SK-N-MC (cell line): Measurements from ENCODE around the gene OTX1.

Experiments used
- DNase-seq: peaks from one replicate; pipeline ENCODE4 v3.0.0-alpha.2; 2011; ENCODE audit warnings: low read depth, low spot score
- H3K27ac ChIP-seq: fragments of 200-600 bp; sonication (generic); 2 replicates; pipeline ENCODE4 v1.5.1; 2016; ENCODE audit warnings: mixed run types
- H3K36me3 ChIP-seq: fragments of 200-600 bp; sonication (generic); 2 replicates; pipeline ENCODE4 v1.6.1; 2017; ENCODE audit warnings: antibody characterized with exemption, low read length, mixed read lengths; ENCODE audit not compliant: insufficient read depth
- H3K4me3 ChIP-seq: fragments of 200-600 bp; sonication (generic); 2 replicates; pipeline ENCODE4 v1.5.1; 2016
- H3K9ac ChIP-seq: fragments of 200-600 bp; sonication (generic); 2 replicates; pipeline ENCODE4 v1.8.0; 2017; ENCODE audit warnings: mixed run types, mixed read lengths; ENCODE audit not compliant: insufficient read length
- H3K9me3 ChIP-seq: fragments of 200-600 bp; sonication (generic); 2 replicates; pipeline ENCODE4 v1.6.1; 2017; ENCODE audit warnings: low read depth, mild to moderate bottlenecking, antibody characterized with exemption, low read length, moderate library complexity, mixed read lengths
- EZH2 ChIP-seq: fragments of 200-600 bp; sonication (generic); IDR thresholded peaks from one replicate; pipeline ENCODE4 v1.6.1; 2017; ENCODE audit warnings: antibody characterized with exemption
- FOXP2 ChIP-seq: optimal IDR thresholded peaks from 2 replicates; pipeline ENCODE3; 2011; ENCODE audit warnings: mild to moderate bottlenecking, moderate library complexity; ENCODE audit not compliant: insufficient read depth; ENCODE audit errors: extremely low read length, control extremely low read depth
- POLR2AphosphoS5 ChIP-seq: IDR thresholded peaks from 2 replicates; pipeline ENCODE4 v1.6.1; 2012; ENCODE audit warnings: mild to moderate bottlenecking, low read depth, low read length, borderline replicate concordance

Gene OTX1

GRCh38 chr2:63049211-63049969 is 1.2 kb upstream of the OTX1 start:
- H3K36me3 ChIP-seq: peaks cover 10% of the 10 kb centered on the region; the same call in 1 of the 2 replicates
- no peak for DNase-seq
- H3K4me3 ChIP-seq: peak overlapping the region; percentile 92
- H3K9me3 ChIP-seq: no peaks in the 10 kb centered on the region
- no peak for TF ChIP-seq POLR2AphosphoS5
- TF ChIP-seq EZH2: no peak
- TF ChIP-seq FOXP2: no peak
- H3K9ac ChIP-seq: peak overlapping the region; percentile 72
- no peak overlapping the region for H3K27ac ChIP-seq

DNA sequence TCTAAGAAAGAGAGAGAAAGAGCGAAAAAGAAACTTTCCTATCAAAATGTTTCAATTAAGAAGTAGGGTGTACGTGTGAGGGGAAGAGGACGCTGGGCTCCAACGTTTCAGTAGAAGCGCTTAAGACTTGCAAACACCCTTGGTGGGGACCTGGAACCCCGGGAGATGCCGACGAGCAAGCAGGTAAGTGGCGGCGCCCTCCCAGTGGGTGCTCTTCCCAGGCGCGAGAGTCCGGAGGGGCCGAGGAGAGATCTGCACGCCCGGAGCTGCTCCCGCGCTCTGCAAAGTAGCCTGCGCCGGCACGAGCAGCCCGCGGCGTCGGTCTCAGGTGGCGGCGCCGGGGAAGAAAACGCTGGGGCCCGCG is 678 bp upstream of the OTX1 start:
- DNase-seq: no peak
- Histone ChIP-seq H3K4me3 (peak overlapping the region; percentile 92), H3K27ac (no peak overlapping the region), H3K9me3 (no peaks in the 10 kb centered on the region), H3K36me3 (peaks cover 11% of the 10 kb centered on the region; the same call in 1 of the 2 replicates), H3K9ac (peak overlapping the region; percentile 72)
- TF ChIP-seq POLR2AphosphoS5: no peak
- no peak for TF ChIP-seq EZH2
- no peak for TF ChIP-seq FOXP2

GRCh38 chr2:63051042-63051794 is 588 bp downstream of the OTX1 start:
- Histone ChIP-seq H3K27ac (no peak overlapping the region), H3K9me3 (no peaks in the 10 kb centered on the region), H3K4me3 (peak overlapping the region; percentile 92), H3K36me3 (peaks cover 23% of the 10 kb centered on the region; the same call in 1 of the 2 replicates), H3K9ac (peak overlapping the region; percentile 78)
- no peak for DNase-seq
- TF ChIP-seq POLR2AphosphoS5: no peak
- no peak for TF ChIP-seq FOXP2
- TF ChIP-seq EZH2: no peak

DNA sequence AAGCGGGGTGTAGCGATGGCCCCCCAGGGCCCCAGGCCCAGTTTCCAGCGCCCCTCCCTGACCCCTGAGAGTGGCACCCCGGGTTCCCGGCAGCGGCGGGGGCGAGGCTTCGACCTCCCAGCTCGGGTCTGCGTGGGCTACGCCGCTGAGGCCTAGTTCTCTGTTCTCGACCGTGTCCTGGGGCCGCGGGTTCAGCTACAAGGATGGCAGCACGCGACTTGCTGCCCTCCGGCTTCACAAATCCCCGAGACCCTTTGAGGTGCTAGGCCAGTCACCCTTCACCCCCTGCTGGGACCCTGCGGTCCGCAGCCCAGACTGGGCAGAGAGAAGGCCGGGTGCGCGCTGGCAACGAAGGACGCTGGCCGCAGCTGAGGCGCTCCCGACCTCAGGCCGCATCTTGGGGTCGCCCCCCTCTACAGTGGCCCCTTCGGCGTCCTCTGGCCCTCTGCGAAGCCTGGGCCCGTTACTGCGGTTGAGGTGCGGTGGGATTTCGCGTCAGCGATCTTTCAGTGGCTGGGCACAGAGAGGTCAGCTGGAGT is 1.2 kb downstream of the OTX1 start:
- DNase-seq: no peak
- H3K9me3 ChIP-seq: no peaks in the 10 kb centered on the region
- TF ChIP-seq EZH2 (no peak), FOXP2 (no peak), POLR2AphosphoS5 (no peak)
- H3K36me3 ChIP-seq: peaks cover 29% of the 10 kb centered on the region; the same call in 1 of the 2 replicates
- peak overlapping the region; percentile 78 for H3K9ac ChIP-seq
- H3K27ac ChIP-seq: no peak overlapping the region
- peak overlapping the region; percentile 92 for H3K4me3 ChIP-seq

DNA sequence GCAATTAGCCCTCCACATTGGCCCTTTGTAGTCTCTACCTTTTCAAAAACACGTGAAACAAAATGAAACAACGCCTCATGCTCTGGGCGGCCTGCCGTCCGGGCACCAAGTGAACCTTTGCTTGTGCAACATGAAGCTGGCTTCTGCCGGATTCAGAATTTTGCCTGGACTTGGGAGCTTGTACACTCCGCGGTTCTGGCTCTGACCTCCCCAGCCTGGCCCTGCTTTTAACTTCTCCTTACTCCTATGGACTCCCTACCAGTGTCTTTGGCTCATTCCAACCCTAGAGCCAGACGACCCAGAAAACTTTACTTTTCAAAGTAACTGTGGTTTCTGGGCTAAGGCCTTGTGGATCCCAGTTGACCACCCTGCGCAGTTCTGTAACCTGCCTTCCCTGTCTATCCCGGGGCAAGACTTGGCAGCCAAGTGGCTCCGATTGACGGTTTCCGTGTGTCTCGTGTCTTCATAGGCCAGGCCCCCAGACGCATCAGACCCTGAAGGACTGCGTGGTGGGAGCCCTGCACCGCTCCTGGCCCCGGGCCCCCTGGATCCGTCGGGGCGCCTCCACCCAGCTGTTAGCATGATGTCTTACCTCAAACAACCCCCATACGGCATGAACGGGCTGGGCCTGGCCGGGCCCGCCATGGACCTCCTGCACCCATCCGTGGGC is 1.9 kb downstream of the OTX1 start:
- no peak overlapping the region for H3K27ac ChIP-seq
- H3K4me3 ChIP-seq: no peak overlapping the region
- TF ChIP-seq POLR2AphosphoS5: no peak
- TF ChIP-seq FOXP2: no peak
- no peak for TF ChIP-seq EZH2
- DNase-seq: no peak
- H3K36me3 ChIP-seq: peaks cover 29% of the 10 kb centered on the region; the same call in 1 of the 2 replicates
- no peaks in the 10 kb centered on the region for H3K9me3 ChIP-seq
- H3K9ac ChIP-seq: no peak overlapping the region

GRCh38 chr2:63053081-63053888 is 2.7 kb downstream of the OTX1 start:
- Histone ChIP-seq H3K27ac (no peak overlapping the region), H3K9ac (no peak overlapping the region), H3K36me3 (peaks cover 29% of the 10 kb centered on the region; the same call in 1 of the 2 replicates), H3K9me3 (no peaks in the 10 kb centered on the region), H3K4me3 (no peak overlapping the region)
- no peak for TF ChIP-seq EZH2
- no peak for TF ChIP-seq FOXP2
- TF ChIP-seq POLR2AphosphoS5: no peak
- DNase-seq: no peak

DNA sequence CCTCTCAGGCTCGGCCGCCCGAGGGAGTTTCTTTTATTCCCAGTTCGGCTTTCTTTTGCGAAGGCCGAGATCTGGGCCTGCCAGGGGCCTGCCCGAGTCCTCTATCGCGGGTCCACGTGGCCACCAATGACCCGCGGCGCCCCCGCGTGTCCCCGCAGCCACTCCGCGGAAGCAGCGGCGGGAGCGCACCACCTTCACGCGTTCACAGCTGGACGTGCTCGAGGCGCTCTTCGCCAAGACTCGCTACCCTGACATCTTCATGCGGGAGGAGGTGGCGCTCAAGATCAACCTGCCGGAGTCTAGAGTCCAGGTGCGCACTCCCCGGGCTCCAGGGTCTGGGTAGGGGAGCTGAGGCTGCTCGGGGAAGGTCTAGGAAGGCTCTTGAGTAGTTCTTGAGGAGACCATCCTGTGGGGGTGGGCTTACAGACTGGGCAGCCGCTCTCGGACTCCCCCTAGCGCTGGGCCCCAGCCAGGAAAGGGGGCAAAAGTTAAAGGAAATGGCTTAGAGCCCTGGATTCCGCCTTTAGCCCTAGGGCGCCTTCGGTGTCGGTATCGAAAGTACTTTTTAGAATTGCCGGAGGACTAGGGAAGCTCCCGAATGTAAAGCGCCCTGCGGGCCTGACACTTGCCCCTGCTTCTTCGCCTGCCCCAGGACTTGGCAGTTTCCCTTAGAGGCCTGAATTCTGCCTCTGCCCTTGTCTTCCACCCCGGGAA is 3.4 kb downstream of the OTX1 start:
- H3K9ac ChIP-seq: no peak overlapping the region
- no peaks in the 10 kb centered on the region for H3K9me3 ChIP-seq
- peaks cover 29% of the 10 kb centered on the region; the same call in 1 of the 2 replicates for H3K36me3 ChIP-seq
- H3K4me3 ChIP-seq: no peak overlapping the region
- TF ChIP-seq POLR2AphosphoS5 (no peak), FOXP2 (no peak), EZH2 (no peak)
- no peak for DNase-seq
- H3K27ac ChIP-seq: no peak overlapping the region
